Measurements from ENCODE around the gene POLR2H.

The POLR2H gene

DNA sequence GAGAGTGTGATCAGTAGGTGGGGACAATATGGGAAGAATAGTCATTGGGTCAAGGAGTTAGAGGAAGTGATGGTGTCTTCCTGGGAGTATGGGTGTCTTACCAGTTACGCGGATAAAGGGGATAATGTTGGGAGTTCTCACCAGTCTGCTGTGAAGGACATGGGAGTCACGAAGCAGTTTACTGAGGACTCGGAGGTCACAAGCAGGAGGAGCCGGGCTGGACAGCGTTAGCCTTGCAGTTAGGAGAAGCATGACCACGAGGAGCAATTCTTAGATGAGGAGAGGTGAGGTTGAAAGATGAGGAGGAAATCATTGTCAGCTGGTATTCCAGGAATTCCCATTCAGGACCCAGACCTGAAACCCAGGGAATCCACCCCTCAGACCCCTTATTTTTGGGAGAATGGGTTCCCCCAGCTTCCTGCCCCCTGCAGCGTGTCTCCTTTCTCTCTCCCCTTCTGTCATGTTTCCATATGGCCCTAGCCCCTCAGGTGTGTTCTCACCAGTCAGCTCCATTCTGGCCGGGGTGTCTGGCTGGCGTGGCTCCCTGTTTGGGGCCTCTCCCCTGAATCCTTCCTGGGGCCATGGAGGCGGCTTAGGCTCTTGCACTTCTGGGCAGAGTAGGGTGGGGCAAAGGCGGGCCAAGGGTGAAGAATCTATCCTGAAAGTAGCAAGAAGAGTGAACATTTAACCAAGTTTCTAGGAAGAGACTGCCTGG is 14.4 kb downstream of the POLR2H start:
- H4K20me1 ChIP-seq (ENCODE audit: control insufficient read depth, insufficient read depth, low read depth, low read length), result no peaks in the 10 kb centered on the region
- H3K4me2 ChIP-seq (ENCODE audit: low read length), result no peak overlapping the region
- 0 out of 2 replicates have a peak, but pooled peaks cover 7% of the 10 kb centered on the region for H3F3A ChIP-seq (ENCODE audit: control insufficient read depth, insufficient read depth)
- H3K36me3 ChIP-seq (ENCODE audit: control insufficient read depth, low read length), result no peaks in the 10 kb centered on the region
- no peaks in the 10 kb centered on the region for H3K9me3 ChIP-seq (ENCODE audit: control insufficient read depth, insufficient read depth, low read length)
- H3K27me3 ChIP-seq (ENCODE audit: control insufficient read depth, low read length), result peaks cover 37% of the 10 kb centered on the region
- no peaks in the 10 kb centered on the region for H3K9me2 ChIP-seq (replicated peaks; ENCODE audit: control insufficient read depth, low read length)
- no peaks in the 10 kb centered on the region for H3K79me2 ChIP-seq (ENCODE audit: control insufficient read depth, low read length)
- H3K4me1 ChIP-seq (ENCODE audit: control insufficient read depth, low read length), result peaks cover 6% of the 10 kb centered on the region; the same call in 1 of the 2 replicates
- H3K27ac ChIP-seq (ENCODE audit: low read depth, low read length), result no peak overlapping the region
- H3K4me3 ChIP-seq (ENCODE audit: low read length), result no peak overlapping the region
- no peak for TF ChIP-seq EZH2phosphoT487 (IDR thresholded peaks at IDR 0.05; ENCODE audit: borderline replicate concordance, low read length)
- TF ChIP-seq, protein P1, sequence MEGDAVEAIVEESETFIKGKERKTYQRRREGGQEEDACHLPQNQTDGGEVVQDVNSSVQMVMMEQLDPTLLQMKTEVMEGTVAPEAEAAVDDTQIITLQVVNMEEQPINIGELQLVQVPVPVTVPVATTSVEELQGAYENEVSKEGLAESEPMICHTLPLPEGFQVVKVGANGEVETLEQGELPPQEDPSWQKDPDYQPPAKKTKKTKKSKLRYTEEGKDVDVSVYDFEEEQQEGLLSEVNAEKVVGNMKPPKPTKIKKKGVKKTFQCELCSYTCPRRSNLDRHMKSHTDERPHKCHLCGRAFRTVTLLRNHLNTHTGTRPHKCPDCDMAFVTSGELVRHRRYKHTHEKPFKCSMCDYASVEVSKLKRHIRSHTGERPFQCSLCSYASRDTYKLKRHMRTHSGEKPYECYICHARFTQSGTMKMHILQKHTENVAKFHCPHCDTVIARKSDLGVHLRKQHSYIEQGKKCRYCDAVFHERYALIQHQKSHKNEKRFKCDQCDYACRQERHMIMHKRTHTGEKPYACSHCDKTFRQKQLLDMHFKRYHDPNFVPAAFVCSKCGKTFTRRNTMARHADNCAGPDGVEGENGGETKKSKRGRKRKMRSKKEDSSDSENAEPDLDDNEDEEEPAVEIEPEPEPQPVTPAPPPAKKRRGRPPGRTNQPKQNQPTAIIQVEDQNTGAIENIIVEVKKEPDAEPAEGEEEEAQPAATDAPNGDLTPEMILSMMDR (IDR thresholded peaks at IDR 0.05; ENCODE audit: low read depth, low read length, poor library complexity, severe bottlenecking), result no peak

DNA sequence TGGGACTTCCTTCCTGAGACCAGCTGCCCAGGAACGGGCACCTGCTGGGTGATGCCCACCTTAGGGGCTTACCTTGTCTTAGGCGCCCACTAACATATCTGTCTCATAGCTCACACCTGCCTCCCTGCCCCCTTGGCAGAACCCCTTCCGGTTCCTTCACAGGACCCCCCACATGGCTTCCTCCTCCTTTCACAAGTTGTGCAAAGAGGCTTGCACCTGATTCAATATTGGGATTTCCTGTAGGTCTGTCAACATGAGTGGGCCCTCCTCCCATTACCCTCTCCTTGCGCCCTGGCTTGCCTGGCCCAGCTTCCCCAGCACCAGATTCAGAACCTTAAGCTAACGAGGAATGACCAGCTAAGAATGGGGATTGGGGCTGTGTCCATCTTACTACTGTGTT is 15.9 kb downstream of the POLR2H start:
- Histone ChIP-seq H3K36me3 (ENCODE audit: control insufficient read depth, low read length) (no peaks in the 10 kb centered on the region), H3K4me1 (ENCODE audit: control insufficient read depth, low read length) (peaks cover 6% of the 10 kb centered on the region; the same call in 1 of the 2 replicates), H3K79me2 (ENCODE audit: control insufficient read depth, low read length) (no peaks in the 10 kb centered on the region), H3K9me3 (ENCODE audit: control insufficient read depth, insufficient read depth, low read length) (no peaks in the 10 kb centered on the region), H3F3A (ENCODE audit: control insufficient read depth, insufficient read depth) (no peaks in the 10 kb centered on the region), H3K27ac (ENCODE audit: low read depth, low read length) (no peak overlapping the region), H4K20me1 (ENCODE audit: control insufficient read depth, insufficient read depth, low read depth, low read length) (no peaks in the 10 kb centered on the region), H3K4me3 (ENCODE audit: low read length) (no peak overlapping the region), H3K27me3 (ENCODE audit: control insufficient read depth, low read length) (peaks cover 50% of the 10 kb centered on the region), H3K4me2 (ENCODE audit: low read length) (no peak overlapping the region), H3K9me2 (replicated peaks; ENCODE audit: control insufficient read depth, low read length) (no peaks in the 10 kb centered on the region)
- TF ChIP-seq, protein P1 (IDR thresholded peaks at IDR 0.05; ENCODE audit: low read depth, low read length, poor library complexity, severe bottlenecking), result no peak

DNA sequence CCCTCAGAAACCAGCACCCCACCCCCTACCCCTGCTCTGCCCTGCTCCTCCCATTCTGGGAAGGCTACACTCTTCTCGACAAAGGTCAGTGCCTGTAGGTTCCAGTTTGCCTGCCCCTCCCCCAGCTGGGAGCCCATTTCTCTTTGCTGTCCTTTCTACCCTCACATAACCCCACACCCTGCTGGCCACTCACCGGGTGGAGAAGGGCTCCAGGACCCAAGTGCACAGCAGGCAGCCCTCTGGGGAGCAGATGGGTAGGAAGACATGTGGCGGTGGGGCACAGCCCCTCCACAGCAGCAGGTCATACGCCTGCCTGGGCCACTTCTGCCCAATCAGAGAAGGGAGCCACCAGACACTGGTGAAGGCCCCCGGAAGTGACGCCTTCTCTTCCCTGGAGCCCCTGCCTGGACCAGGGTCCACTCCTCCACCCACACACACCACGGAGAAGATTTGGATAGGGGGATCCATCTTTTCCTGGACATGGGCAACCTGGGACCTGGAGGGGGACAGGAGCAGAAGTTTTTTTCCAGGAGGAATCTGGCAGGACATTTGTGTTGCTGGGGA is 16.5 kb downstream of the POLR2H start, which contains the start of gene THPO:
TSS of gene THPO (minus strand) at position 326 of the 564 bp plus-strand sequence. CDS start 1,948 bp downstream, outside the sequence.
- Histone ChIP-seq H3K4me2 (ENCODE audit: low read length) (no peak within 1 kb of the TSS), H3K27ac (ENCODE audit: low read depth, low read length) (no peak within 1 kb of the TSS)

More for the DNA sequence above, 16.5 kb downstream of the POLR2H start, which contains the start of gene THPO:
- Histone ChIP-seq H3F3A (ENCODE audit: control insufficient read depth, insufficient read depth) (no peaks in the 10 kb centered on the region), H3K4me1 (ENCODE audit: control insufficient read depth, low read length) (peaks cover 6% of the 10 kb centered on the region; the same call in 1 of the 2 replicates), H4K20me1 (ENCODE audit: control insufficient read depth, insufficient read depth, low read depth, low read length) (no peaks in the 10 kb centered on the region), H3K36me3 (ENCODE audit: control insufficient read depth, low read length) (no peaks in the 10 kb centered on the region), H3K27me3 (ENCODE audit: control insufficient read depth, low read length) (peaks cover 50% of the 10 kb centered on the region), H3K9me2 (replicated peaks; ENCODE audit: control insufficient read depth, low read length) (no peaks in the 10 kb centered on the region), H3K4me3 (ENCODE audit: low read length) (no peak within 1 kb of the TSS), H3K79me2 (ENCODE audit: control insufficient read depth, low read length) (no peaks in the 10 kb centered on the region), H3K9me3 (ENCODE audit: control insufficient read depth, insufficient read depth, low read length) (no peaks in the 10 kb centered on the region)
- TF ChIP-seq, protein P1 (IDR thresholded peaks at IDR 0.05; ENCODE audit: low read depth, low read length, poor library complexity, severe bottlenecking), result no peak
- TF ChIP-seq EZH2phosphoT487 (IDR thresholded peaks at IDR 0.05; ENCODE audit: borderline replicate concordance, low read length), result no peak

Measured in DOHH2 (cell line).